GM18870 (cell line): ENCODE results near the gene MICAL1.

Source experiments
- ATAC-seq: cut with Tn5 transposase; IDR thresholded peaks from one replicate; pipeline ENCODE4 v1.9.1; 2021; ENCODE audit warnings: moderate library complexity; ENCODE audit not compliant: unreplicated experiment

Gene MICAL1

GRCh38 chr6:109436041-109436440 is 19.5 kb downstream of the MICAL1 start:
- no peak for ATAC-seq

DNA sequence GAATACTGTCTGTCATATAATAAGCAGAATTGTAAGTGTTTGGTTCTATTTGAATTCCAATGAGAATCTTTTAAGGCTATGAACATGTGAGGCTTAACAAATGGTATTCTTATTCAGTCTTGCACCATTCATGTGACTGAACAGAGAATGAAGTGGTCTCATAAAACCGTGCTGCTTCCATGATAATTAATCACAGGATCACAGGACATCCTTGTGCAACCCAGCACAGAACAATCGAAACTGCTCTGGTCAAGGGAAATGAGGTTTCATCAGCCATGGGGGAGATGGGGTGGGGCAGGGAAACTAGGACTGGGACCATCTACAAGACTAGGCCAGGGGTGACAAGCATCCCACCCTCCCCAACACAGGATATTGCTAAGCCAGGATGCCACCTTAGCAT is 21.1 kb downstream of the MICAL1 start:
- ATAC-seq = no peak

DNA sequence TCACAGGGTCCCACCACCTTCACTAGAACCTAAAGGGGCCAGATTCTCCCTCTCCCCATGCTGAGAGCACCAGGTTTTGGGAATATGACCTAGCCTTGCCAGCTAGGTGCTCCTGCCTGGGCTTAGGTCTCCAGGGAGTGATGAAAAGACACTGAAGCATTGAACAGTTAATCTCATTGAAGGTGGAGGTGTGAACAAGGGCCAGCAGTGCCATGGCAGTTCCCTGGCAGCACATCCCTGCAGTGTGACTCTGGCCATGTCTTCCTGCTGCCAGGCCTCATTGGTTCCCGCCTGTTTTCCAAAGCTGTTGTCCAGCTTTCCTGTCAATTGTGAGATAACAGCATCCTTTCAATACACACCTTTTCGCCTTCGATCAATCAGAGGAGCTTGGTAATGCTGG is 26.1 kb downstream of the MICAL1 start:
- ATAC-seq = no peak

GRCh38 chr6:109428889-109429477 is 26.6 kb downstream of the MICAL1 start:
- no peak for ATAC-seq

DNA sequence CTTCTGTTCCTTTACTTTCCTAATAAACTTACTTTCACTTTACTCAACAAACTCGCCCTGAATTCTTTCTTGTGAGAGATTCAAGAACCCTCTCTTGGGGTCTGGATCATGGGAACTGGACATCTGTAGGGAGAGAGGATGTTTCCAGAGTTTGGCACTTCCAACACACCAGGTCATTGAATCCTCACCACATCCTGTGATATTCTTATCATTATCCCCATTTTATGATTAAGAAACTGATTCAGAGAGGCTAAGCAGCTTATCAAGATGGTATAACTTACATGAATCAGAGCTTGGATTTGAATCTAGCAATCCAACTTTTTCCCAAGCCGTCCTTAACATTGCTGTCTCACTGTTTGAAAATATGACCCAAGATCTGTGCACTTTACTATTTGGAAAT is 30.6 kb downstream of the MICAL1 start:
- no peak for ATAC-seq

- no peak for ATAC-seq
Measured at GRCh38 chr6:109421184-109421583, 34.4 kb downstream of the MICAL1 start.

DNA sequence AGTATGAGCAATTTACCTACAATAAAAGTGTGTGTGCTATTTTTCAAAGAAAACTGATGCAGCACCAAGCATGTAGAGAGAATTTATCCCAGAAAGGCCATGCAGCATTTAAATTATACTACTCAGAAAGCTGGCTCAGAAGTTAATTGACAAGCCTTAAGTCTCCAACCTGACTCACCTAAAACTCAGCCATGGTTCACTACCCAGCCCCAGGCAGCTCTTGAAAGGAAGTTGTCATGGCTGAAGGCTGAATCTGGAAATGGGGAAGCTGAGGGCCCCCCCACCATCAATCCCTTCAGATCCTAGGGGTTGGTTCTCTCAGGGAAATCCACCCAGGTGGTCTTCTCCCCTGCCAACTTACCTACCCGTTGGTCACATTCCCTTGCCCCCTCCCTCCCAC is 34.8 kb downstream of the MICAL1 start:
- ATAC-seq = no peak

GRCh38 chr6:109417646-109418045 is 37.9 kb downstream of the MICAL1 start:
- no peak for ATAC-seq

DNA sequence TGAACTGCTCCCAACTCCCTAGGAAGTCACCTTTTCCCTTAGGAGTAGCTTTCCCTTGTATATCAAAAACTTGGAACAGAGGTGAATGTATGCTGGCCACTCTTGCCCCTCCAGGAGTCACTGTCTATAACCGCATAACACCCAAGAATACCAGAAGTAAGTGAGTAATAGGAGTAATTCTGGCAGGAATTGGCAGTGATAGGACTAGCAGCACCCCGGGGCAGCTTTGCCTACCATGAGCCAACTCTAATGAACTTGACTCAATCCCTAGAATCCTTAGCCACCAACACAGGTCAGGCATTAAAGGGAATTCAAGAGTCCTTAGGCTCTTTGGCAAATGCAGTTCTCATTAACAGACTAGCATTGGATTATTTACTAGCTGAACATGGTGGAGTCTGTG is 44.5 kb downstream of the MICAL1 start:
- no peak for ATAC-seq

DNA sequence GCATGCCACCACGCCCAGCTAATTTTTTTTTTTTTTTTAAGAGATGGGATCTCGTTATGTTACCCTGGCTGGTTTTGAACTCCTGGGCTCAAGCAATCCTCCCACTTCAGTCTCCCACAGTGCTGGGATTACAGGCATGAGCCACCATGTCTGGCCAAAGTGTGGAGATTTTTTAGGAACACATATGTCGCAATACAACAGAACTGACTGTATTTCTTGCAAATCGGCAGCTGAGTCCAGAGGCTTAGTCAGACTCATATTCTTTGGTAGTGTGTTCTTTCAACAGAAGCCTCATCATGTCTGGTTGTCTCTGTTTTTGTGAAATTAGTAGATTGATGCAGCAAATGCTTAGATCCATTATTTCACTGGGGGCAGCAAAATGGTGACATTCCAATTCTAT is 49.4 kb downstream of the MICAL1 start:
- ATAC-seq = no peak

DNA sequence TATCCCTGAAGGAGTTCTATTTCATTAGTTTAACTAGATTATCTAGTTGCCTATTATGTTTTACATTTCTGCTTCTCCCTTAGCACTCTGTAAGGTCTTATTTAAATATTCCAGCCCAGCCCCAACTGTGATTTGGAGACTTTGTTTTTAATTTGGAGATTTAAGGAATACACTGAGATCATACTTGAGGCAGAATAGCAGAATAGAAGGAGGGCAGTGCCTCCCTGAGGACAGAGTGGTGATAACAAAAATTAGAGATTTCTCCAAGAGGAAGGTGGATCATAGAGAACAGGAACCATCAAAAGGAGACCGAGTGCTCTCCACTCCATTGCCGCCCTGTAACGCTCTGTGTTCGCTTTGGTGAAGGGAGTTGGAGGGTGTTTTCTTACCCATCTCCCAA is 58.6 kb downstream of the MICAL1 start:
- ATAC-seq = no peak

GRCh38 chr6:109396046-109396718 is 59.4 kb downstream of the MICAL1 start:
- no peak for ATAC-seq
